Stimulated activated CD4-positive, alpha-beta T cell treated with anti-CD3 and anti-CD28 coated beads, Interleukin-2, amount 100 ng/mL, for 48 hours (primary cell): ENCODE measurements around the gene PLIN4.

Source experiments
- DNase-seq, 2 donors: peaks; one replicate each; pipeline ENCODE4 v3.0.0-alpha.2; 2020

The PLIN4 gene

GRCh38 chr19:4524808-4525562 lies 6.7 kb upstream of the PLIN4 start:
- DNase-seq = peak; percentile 68 to 71

GRCh38 chr19:4523306-4524110 lies 5.2 kb upstream of the PLIN4 start:
- peak; percentile 19 to 34 for DNase-seq

DNA sequence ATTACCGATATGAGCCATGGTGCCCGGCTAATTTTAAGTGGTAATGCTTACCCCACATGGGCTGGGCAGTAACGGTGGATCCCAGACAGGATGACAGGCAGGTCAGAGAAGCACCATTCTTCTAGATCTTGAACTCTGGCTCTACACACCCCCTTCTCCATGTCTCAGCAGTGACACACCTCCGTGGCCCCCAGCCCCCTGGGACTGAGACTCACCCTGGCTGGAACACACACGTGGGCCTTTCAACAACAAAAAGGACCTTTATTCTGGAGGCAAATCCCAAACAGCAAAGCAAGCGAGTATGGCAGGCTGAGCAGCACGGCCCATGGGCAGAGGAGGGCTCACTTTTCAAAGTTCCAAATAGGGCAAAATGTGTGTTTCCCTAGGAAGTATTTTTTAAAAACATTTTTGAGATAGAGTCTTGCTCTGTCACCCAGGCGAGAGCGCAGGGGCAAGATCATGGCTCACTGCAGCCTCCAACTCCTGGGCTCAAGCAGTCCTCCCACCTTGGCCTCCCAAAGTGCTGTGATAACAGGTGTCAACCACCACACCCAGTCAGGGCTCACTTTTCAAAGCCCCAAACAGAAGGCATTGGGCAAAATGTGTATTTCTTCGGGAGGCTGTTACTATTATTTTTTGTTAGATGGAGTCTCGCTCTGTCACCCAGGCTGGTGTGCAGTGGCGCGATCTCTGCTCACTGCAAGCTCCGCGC lies 4.2 kb upstream of the PLIN4 start:
- DNase-seq = no peak

- DNase-seq = no peak
Observed at GRCh38 chr19:4521888-4522242, 3.6 kb upstream of the PLIN4 start.

DNA sequence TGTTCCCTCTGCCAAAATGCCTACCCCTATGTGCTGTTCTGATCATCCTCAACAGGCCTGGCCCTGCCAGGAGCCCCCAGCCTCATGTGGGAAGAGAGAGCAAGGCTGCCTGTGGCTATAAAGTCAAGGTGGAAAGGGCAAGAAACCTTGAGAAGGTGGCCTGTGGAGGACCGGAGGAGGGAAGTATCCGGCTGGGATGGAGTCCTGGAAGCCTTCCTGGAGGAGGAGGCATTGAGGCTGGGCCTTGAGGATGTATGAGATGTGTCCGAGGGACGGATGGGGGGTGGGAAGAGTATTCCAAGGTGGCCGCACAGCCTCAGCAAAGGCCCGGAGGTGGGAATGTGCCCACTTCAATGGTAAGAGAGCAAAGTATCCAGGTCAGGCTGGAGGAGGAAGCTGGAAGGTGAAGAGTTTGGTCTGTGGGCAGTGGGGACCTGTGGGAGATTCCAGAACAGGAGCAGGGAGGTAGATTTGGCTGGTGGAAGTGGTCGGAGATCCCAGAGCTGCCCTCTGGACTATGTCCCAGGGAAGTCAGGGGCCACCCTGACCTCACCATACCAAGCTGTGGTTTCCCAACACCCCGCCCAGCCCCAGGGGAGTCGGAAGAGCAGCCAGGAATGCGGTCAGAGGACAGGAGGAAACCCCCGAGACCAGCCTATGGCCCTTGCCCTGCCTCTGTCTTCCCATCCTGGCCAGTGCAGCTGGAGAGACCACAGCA lies 3.0 kb upstream of the PLIN4 start:
- no peak for DNase-seq

GRCh38 chr19:4519521-4520277 lies 1.4 kb upstream of the PLIN4 start:
- no peak for DNase-seq

DNA sequence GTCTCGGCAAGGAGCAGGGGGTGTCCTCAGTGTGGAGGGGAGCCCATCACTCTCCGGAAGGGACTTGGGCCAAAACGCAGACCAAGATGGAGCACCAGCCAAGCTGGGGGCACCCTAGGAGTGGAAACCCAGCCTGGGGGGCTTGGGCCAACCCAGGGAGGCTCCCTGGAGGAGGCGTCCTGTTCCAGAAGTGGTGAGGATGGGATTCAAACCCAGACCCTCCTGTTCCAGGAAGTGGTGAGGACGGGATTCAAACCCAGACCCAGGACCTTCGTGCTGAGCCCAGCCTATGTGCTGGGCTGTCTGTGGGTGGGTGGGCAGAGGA lies 848 bp upstream of the PLIN4 start:
- DNase-seq = no peak

GRCh38 chr19:4517451-4518057 lies 732 bp downstream of the PLIN4 start:
- no peak for DNase-seq

GRCh38 chr19:4516939-4517300 lies 1.4 kb downstream of the PLIN4 start:
- DNase-seq = no peak

DNA sequence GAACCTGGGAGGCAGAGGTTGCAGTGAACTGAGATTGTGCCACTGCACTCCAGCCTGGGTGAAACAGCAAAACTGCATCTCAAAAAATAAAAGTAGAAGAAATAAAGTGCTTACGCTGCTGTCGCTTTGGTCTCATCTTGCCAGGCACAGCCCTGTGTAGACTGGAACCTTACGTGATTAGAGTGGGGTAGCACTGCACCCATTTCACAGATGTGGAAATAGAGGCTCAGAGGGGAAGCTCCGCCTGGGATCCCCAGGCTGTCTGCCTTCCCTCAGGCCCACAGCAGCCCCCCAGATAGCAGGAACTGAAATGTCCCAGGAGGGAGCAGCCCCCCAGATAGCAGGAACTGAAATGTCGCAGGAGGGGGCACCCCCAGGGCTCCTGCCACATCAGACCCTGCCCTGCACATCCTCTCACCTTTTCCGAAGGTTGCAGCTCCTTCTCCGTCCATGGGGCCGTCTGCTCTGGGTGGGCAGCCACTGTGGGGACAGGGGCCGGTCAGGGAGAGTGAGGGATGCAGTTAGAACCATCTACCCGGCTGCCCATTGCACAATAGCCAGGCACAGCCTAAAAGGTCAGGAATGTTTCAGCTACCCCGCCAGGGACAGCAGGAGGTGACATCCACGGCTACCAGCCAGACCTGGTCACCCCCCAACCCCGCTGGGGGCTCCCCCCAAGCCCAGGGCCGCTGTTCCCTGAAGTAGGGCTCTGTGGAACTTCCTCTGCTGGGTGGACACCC lies 1.9 kb downstream of the PLIN4 start:
- DNase-seq = no peak

DNA sequence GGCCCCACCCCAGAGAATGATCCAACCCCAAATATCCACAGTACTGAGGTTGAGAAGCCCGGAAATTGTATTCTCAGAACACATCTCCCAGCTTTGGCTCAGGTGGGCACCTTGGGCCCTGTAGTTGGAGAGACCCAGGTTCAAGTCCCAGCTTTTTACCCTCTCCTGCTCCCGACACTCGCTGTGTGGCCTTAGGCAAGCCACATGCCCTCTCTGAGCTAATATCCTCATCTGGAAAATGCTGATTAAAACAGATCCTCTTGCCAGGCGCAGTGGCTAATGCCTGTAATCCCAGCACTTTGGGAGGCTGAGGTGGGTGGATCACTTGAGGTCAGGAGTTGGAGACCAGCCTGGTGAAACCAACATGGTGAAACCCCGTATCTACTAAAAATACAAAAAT lies 2.6 kb downstream of the PLIN4 start:
- no peak for DNase-seq

- no peak for DNase-seq
Observed at GRCh38 chr19:4513248-4513647, 5.0 kb downstream of the PLIN4 start.

DNA sequence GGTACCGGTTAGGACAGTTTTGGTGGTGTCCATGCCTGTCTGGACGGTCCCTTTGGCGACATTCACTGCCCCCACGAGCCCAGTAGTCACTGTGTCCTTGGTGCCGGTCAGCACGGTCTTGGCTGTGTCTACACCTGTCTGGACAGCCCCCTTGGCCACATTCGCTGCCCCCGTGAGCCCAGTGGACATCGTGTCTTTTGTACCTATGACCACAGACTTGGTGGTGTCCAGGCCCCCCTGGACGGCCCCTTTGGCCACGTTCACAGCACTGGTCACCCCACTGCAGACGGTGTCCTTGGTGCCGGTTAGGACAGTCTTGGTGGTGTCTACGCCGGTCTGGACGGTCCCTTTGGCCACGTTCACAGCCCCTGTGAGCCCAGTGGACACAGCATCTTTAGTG lies 6.2 kb downstream of the PLIN4 start:
- no peak for DNase-seq

DNA sequence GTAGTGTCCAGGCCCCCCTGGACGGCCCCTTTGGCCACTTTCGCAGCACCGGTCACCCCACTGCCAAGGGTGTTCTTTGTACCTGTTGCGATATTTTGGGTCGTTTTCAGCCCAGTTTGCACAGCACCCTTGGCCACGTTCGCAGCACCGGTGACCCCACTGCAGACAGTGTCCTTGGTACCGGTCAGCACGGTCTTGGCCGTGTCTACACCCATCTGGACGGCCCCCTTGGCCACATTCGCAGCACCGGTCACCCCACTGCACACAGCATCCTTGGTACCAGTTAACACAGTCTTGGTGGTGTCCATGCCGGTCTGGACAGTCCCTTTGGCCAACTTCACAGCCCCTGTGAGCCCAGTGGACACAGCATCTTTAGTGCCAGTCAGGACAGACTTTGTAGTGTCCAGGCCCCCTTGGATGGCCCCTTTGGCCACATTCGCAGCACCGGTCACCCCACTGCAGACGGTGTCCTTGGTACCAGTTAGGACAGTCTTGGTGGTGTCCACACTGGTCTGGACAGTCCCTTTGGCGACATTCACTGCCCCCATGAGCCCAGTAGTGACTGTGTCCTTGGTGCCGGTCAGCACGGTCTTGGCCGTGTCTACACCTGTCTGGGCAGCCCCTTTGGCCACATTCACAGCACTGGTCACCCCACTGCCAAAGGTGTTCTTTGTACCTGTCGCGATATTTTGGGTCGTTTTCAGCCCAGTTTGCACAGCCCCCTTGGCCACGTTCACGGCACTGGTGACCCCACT lies 6.8 kb downstream of the PLIN4 start:
- no peak for DNase-seq

DNA sequence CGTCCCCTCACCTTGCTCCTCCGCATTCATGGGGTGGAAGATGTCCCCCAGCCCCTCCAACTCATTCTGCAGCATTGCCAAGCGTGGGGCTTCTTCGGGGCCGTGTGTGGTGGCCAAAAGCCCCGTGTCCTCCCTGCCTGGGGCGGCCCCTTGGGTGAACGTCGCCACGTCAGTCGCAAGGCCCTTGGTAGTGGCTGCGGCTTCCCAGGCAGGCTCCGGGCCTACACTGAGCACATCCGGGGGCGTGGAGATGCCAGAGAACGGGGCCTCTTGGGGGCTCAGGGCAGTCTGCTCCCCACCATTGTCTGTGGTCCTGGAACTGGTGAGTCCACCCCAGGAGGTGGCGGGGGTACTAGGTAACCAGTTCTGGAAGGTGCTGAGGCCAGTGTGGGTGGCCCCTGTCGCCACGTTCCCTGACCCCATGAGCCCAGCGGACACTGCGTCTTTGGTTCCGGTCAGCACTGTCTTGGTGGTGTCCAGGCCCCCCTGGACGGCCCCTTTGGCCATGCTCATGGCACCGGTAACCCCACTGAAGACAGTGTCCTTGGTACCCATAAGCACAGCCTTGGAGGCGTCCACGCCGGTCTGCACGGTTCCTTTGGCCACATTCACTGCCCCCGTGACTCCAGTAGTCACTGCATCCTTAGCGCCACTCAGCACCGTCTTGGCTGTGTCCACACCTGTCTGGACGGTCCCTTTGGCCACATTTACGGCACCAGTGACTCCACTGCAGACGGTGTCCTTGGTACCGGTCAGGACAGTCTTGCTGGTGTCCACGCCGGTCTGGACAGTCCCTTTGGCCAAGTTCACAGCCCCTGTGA lies 7.6 kb downstream of the PLIN4 start:
- DNase-seq = no peak

GRCh38 chr19:4508698-4509097 lies 9.6 kb downstream of the PLIN4 start:
- DNase-seq = no peak

- DNase-seq = no peak
Observed at GRCh38 chr19:4507804-4508203, 10.5 kb downstream of the PLIN4 start.

DNA sequence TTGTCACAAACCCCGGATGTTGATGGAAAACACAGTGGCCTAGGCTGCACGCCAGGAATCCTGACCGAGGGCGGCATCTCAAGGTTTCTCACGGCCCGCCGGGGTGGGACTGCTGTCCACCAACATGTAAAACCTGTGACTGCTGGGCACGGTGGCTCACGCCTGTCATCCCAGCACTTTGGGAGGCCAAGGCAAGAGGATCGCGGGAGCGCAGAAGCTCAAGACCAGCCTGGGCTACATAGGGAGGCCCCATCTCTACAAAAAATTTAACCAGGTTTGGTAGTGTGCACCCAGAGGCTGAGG lies 11.2 kb downstream of the PLIN4 start:
- no peak for DNase-seq

DNA sequence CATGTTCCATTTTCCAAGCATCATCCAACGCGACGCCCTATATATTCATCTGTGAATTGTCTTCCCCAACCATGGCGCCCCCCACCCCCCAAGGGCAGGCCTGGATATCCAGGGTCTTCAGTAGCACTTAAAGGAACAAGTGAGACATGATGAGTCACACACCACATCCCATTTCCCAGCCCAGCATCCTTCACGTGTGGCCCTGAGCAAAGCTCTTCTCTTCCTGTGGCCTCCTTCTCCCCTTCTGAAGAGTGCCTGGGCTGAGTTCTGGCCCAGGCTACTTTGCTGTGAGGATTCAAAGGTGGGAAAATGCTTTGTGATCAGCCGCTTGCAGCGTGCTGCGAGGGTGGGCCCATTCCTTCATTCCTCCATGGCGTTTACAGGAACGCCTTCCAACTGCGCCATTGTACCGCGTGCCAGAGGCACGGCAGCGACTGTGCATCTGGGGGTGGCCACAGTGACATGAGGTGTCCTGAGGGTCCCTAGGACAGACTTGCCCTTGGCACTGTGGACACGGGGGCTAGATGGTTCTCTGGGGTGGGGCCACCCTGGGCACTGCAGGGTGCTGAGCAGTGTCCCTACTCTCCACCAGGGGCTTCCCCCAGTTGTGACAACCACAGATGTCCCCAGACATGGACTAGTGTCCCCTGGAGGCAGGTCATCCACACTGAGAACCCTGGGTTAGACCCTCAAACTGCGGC lies 11.7 kb downstream of the PLIN4 start:
- DNase-seq = no peak
